Measurements from ENCODE around the gene WDR20.

The WDR20 gene

DNA sequence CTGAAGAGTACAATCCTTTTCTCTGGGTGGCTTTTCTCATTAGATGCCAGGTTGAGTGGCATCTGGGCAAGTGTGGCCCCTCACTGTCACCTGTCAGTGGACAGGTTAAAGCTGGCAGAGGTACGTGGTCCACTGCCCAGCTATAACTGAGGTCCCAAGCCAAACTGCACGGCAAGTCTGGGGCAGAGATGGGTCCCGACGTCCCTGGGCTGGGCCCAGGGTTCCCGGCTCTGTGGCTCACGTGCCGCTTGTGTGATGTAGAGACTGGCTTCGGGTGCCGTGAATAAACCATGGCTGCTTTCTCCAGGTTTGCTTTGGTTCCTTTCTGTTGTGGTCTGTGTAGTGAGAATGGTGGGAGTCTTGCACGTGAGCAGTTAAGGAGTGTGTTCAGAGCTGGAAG is 77.7 kb downstream of the WDR20 start:
- H3K36me3 Mint-ChIP-seq (ENCODE audit: low read depth), result peaks cover 64% of the 10 kb centered on the region

DNA sequence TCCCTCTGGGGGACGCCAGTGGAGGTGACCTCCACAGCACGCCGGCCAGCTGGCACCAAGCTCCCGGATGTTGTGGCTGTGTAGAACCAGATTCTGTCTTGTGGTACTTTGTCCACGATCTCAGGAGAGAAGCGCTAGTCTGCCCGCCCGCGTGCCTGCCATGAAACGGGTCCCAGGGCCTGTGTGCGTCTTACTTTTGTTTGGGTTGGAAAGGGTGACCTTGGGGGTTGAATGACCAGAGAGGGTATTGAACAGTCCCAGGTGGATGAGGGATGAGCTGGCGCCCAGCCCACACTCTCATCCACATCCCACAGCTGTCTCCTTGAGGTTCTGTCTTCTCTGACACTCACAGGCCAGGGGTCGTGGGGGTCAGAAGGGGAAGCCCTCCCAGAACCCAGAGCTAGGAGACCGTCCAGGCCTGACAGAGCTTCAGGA is 78.3 kb downstream of the WDR20 start:
- Mint-ChIP-seq H3K4me1 (ENCODE audit: low read depth) (peaks cover 5% of the 10 kb centered on the region), H3K36me3 (ENCODE audit: low read depth) (peaks cover 66% of the 10 kb centered on the region), H3K27me3 (no peaks in the 10 kb centered on the region), H3K4me3 (no peak overlapping the region), H3K27ac (no peak overlapping the region), H3K9me3 (no peaks in the 10 kb centered on the region)
- intact Hi-C loops (cut with micrococcal nuclease), result no loop called here

More for the DNA sequence above, 77.7 kb downstream of the WDR20 start:
- peaks cover 5% of the 10 kb centered on the region for H3K4me1 Mint-ChIP-seq (ENCODE audit: low read depth)
- H3K27ac Mint-ChIP-seq, result no peak overlapping the region
- no peaks in the 10 kb centered on the region for H3K9me3 Mint-ChIP-seq
- intact Hi-C loops (cut with micrococcal nuclease), result no loop called here
- no peak overlapping the region for H3K4me3 Mint-ChIP-seq
- no peaks in the 10 kb centered on the region for H3K27me3 Mint-ChIP-seq

DNA sequence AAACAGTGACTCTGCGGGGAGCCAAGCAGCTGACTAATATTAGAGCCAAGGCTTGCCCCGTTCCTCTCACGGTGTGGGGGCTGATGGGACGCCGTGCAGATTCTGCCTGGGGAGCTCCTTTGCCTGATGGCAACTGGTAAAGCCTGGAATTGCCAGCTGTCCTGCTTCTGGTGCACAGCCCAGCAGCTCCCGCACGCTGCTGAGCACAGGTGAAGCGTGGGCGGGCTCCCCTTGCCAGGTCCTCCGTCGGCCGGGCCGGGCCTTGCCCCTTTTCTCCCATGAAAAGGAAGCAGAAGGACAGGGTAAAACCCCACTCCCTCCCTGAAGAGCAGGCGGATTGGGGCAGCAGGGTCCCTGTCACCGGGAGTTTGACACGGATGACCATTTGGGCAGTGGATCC is 79.0 kb downstream of the WDR20 start:
- H3K27me3 Mint-ChIP-seq, result no peaks in the 10 kb centered on the region
- H3K27ac Mint-ChIP-seq, result no peak overlapping the region
- intact Hi-C loops (cut with micrococcal nuclease), result no loop called here

GRCh38 chr14:102219316-102219715 is 79.6 kb downstream of the WDR20 start:
- H3K4me1 Mint-ChIP-seq (ENCODE audit: low read depth), result peaks cover 5% of the 10 kb centered on the region
- H3K36me3 Mint-ChIP-seq (ENCODE audit: low read depth), result peaks cover 66% of the 10 kb centered on the region
- no peaks in the 10 kb centered on the region for H3K27me3 Mint-ChIP-seq
- H3K4me3 Mint-ChIP-seq, result no peak overlapping the region
- H3K27ac Mint-ChIP-seq, result no peak overlapping the region
- H3K9me3 Mint-ChIP-seq, result no peaks in the 10 kb centered on the region
- intact Hi-C loops (cut with micrococcal nuclease), result no loop called here

More for the DNA sequence above, 79.0 kb downstream of the WDR20 start:
- Mint-ChIP-seq H3K4me3 (no peak overlapping the region), H3K9me3 (no peaks in the 10 kb centered on the region), H3K36me3 (ENCODE audit: low read depth) (peaks cover 65% of the 10 kb centered on the region), H3K4me1 (ENCODE audit: low read depth) (peaks cover 5% of the 10 kb centered on the region)

DNA sequence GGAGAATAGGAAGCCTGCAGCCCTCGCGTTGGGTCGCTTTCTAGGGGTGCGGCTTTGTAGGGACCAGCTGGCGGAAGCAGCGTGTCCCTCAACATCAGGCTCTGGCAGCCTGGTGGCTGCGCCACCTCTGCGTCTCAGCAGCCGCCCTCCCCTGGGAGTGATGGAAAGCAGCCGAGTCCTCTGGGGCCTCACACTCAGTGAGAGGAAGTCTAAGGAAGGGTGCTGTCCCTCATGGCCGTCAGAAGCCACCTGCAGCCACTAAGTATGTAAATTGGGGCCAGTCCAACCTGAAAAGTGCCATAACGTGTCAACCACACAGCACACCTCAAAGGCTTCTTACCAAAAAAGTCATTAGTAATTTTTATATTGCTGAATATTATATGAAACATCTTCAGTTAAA is 80.3 kb downstream of the WDR20 start:
- Mint-ChIP-seq H3K27ac (no peak overlapping the region), H3K9me3 (no peaks in the 10 kb centered on the region), H3K4me1 (ENCODE audit: low read depth) (peaks cover 5% of the 10 kb centered on the region), H3K4me3 (no peak overlapping the region), H3K36me3 (ENCODE audit: low read depth) (peaks cover 70% of the 10 kb centered on the region), H3K27me3 (no peaks in the 10 kb centered on the region)
- intact Hi-C loops (cut with micrococcal nuclease), result no loop called here

- Mint-ChIP-seq H3K36me3 (ENCODE audit: low read depth) (peaks cover 64% of the 10 kb centered on the region), H3K4me3 (no peak overlapping the region), H3K4me1 (ENCODE audit: low read depth) (peaks cover under 1% of the 10 kb centered on the region), H3K27ac (no peak overlapping the region), H3K9me3 (no peaks in the 10 kb centered on the region), H3K27me3 (no peaks in the 10 kb centered on the region)
- intact Hi-C loops (cut with micrococcal nuclease), result no loop called here
Measured at GRCh38 chr14:102221026-102221425, 81.3 kb downstream of the WDR20 start.

DNA sequence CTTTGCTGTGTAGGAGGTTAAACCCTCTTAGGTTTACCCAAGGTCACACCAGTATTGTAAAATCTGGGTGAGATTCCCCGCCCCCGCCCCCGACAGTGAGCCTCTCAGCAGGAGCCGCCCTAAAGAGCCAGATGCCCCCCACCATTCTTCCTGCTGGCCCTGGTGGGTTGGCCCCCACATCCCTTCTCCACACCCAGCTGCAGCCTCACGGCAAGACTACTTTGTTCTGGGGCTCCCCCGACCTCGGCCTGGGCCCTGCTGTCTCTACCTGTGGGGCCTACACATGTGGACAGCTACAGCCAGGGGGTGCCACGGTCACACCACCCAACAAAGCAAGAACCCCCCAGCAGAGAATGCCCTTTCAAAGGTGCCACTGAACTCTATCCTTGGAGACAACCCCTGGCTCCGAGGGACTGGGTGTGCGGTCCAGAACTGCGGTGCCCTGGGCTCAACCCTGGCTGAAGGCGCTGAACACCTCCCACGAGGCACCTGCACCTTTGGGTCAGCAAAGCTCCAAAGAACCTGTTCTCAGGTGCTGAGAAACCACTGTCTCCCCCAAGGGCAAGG is 82.4 kb downstream of the WDR20 start:
- no peaks in the 10 kb centered on the region for H3K4me1 Mint-ChIP-seq (ENCODE audit: low read depth)
- no peaks in the 10 kb centered on the region for H3K9me3 Mint-ChIP-seq
- H3K27ac Mint-ChIP-seq, result no peak overlapping the region
- peaks cover 59% of the 10 kb centered on the region for H3K36me3 Mint-ChIP-seq (ENCODE audit: low read depth)
- no peaks in the 10 kb centered on the region for H3K27me3 Mint-ChIP-seq
- no peak overlapping the region for H3K4me3 Mint-ChIP-seq
- intact Hi-C loops (cut with micrococcal nuclease), result no loop called here

DNA sequence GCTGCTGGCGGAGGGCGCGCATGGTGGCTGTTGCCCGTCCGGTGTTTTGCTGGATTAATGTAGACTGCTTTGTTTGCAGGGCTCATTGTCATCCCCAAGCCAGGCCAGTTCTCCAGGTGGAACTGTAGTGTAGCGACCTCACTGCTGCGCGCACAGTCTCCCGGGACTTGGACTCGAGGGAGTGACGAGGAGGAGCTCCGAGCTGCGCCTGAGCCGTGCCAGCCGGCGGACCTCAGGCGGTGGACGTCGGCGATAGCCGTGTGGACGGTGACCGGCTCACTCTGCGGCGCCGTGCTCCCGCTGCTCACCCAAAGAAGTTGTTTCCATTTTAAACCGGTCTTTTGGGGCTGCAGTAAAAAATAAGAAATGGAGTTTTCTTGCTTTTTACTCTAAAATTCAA is 83.1 kb downstream of the WDR20 start:
- intact Hi-C loops (cut with micrococcal nuclease), result no loop called here
- Mint-ChIP-seq H3K4me3 (no peak overlapping the region), H3K9me3 (no peaks in the 10 kb centered on the region)

DNA sequence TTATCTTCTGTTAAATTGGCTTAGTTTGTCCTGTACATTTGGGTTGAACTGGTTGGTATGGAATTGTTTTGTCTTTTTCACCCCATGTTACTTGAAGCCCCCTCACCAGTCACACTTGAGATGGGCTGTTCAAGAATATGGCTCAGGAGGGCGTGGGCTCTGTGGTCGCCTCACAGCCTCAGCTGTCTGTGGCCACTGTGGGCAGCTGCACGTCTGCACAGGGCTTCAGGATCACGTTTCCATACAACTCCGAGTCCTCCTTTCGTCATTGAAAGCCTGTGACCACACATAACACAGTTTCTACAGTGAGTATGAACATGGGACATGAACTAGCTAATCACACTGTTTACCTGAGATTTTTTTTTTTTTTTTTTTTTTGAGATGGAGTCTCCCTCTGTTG is 84.0 kb downstream of the WDR20 start:
- Mint-ChIP-seq H3K36me3 (ENCODE audit: low read depth) (peaks cover 47% of the 10 kb centered on the region), H3K4me1 (ENCODE audit: low read depth) (no peaks in the 10 kb centered on the region), H3K9me3 (no peaks in the 10 kb centered on the region), H3K27me3 (no peaks in the 10 kb centered on the region), H3K4me3 (no peak overlapping the region), H3K27ac (no peak overlapping the region)
- intact Hi-C loops (cut with micrococcal nuclease), result no loop called here

More for the DNA sequence above, 83.1 kb downstream of the WDR20 start:
- H3K27me3 Mint-ChIP-seq, result no peaks in the 10 kb centered on the region
- peaks cover 53% of the 10 kb centered on the region for H3K36me3 Mint-ChIP-seq (ENCODE audit: low read depth)
- H3K4me1 Mint-ChIP-seq (ENCODE audit: low read depth), result no peaks in the 10 kb centered on the region
- H3K27ac Mint-ChIP-seq, result no peak overlapping the region

DNA sequence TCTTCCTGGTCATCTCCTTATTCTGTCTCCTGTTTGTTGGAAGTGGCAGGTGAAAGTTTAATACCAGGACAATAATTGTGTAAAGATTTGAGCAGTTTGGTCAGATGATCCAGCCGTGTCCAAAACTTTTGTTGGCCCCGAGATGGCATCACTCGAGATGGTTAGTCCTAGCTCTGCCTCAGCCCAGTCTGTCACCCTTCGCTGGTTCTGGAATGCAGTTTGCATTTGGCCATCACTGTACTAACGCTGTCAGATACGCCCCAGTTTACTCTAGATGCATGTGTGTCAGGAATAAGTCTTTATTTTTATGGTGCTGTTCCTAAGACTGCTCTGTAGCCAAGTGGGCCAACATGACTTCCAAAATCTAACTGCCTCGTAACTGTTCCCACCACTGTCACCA is 85.7 kb downstream of the WDR20 start:
- H3K9me3 Mint-ChIP-seq, result no peaks in the 10 kb centered on the region
- peaks cover 33% of the 10 kb centered on the region for H3K36me3 Mint-ChIP-seq (ENCODE audit: low read depth)
- H3K27ac Mint-ChIP-seq, result no peak overlapping the region
- intact Hi-C loops (cut with micrococcal nuclease), result no loop called here
- no peaks in the 10 kb centered on the region for H3K4me1 Mint-ChIP-seq (ENCODE audit: low read depth)
- H3K27me3 Mint-ChIP-seq, result no peaks in the 10 kb centered on the region
- H3K4me3 Mint-ChIP-seq, result no peak overlapping the region

- Mint-ChIP-seq H3K9me3 (no peaks in the 10 kb centered on the region), H3K27ac (no peak overlapping the region), H3K4me3 (no peak overlapping the region), H3K4me1 (ENCODE audit: low read depth) (no peaks in the 10 kb centered on the region), H3K27me3 (no peaks in the 10 kb centered on the region), H3K36me3 (ENCODE audit: low read depth) (peaks cover 29% of the 10 kb centered on the region)
- intact Hi-C loops (cut with micrococcal nuclease), result no loop called here
Measured at GRCh38 chr14:102225936-102226335, 86.2 kb downstream of the WDR20 start.

DNA sequence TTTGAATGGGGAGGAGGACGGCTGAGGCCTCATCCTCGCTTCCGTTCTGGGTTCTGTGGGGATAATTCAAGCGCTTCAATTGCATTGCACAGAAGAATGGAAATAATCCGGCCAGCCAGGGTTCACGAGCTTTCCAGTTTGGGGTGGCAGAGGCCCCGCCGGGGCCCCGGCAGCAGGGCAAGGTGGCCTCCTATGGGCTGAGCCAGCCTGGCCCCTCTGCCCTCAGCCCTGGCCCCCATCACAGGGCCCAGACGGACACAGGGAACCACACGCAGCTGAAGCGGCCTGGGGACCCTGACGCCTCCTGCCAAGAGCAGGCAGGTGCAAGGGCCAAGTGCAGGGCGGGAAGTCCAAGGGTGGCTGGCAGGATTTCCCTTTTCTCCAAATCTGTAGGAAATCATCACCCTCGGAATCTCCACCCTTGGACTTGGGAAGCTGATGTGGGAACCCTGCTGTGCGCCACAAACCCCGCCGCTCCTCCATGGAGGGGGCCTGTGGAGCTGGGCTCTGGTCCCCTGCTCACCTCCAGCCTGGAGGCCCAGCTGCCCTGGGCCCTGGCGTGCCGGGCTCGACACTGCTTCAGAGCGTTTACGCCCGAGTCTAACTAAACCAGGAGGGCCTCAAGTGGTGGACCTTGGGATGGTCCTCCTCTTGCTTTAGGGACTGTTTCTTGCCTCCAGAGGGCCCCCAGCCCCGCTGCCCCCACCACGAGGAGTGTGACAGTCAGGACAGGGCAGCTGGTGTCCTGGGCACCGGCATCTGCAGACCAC is 86.8 kb downstream of the WDR20 start:
- no peak overlapping the region for H3K4me3 Mint-ChIP-seq
- intact Hi-C loops (cut with micrococcal nuclease), result no loop called here
- H3K27me3 Mint-ChIP-seq, result no peaks in the 10 kb centered on the region
- peaks cover 27% of the 10 kb centered on the region for H3K36me3 Mint-ChIP-seq (ENCODE audit: low read depth)
- no peaks in the 10 kb centered on the region for H3K9me3 Mint-ChIP-seq
- no peaks in the 10 kb centered on the region for H3K4me1 Mint-ChIP-seq (ENCODE audit: low read depth)
- H3K27ac Mint-ChIP-seq, result no peak overlapping the region

DNA sequence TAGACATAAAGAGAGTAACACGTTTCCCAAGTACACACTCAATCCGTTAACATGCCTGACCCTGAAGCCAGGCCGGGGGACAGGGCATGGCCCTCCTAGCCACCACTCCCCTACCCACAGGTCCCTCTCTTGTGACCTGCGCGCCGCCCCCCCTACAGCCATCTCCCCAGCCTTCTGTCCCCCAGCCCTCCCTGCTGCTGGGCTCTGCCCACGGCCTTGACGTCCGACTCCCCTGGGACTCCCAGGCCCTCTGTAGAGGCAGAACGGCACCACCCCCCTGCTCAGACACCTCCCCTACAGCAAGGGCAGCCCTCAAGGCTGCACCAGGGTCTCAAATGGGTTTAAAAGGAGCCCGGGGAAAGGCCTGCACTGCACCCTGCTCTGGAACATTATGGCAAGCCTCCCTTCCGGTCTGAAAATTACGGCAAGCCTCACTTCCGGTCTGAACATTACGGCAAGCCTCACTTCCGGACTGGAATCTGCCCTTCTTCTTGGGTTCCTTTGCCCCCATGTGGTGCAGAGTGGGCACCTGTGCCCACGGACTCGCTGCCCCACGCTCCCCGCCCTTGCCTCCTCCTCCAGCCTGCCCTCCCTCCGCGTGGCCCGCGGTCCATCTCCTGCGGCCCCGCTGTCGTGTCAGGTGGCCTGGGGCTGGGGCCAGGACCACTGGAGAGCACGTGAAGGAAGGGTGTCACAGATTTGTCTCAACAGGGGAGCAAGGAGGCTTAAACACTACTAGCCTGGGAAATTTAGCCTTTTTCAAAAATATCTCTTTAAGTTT is 87.7 kb downstream of the WDR20 start:
- intact Hi-C loops (cut with micrococcal nuclease), result no loop called here
- Mint-ChIP-seq H3K27me3 (no peaks in the 10 kb centered on the region), H3K4me1 (ENCODE audit: low read depth) (no peaks in the 10 kb centered on the region), H3K9me3 (no peaks in the 10 kb centered on the region), H3K4me3 (no peak overlapping the region), H3K36me3 (ENCODE audit: low read depth) (peaks cover 20% of the 10 kb centered on the region), H3K27ac (no peak overlapping the region)

DNA sequence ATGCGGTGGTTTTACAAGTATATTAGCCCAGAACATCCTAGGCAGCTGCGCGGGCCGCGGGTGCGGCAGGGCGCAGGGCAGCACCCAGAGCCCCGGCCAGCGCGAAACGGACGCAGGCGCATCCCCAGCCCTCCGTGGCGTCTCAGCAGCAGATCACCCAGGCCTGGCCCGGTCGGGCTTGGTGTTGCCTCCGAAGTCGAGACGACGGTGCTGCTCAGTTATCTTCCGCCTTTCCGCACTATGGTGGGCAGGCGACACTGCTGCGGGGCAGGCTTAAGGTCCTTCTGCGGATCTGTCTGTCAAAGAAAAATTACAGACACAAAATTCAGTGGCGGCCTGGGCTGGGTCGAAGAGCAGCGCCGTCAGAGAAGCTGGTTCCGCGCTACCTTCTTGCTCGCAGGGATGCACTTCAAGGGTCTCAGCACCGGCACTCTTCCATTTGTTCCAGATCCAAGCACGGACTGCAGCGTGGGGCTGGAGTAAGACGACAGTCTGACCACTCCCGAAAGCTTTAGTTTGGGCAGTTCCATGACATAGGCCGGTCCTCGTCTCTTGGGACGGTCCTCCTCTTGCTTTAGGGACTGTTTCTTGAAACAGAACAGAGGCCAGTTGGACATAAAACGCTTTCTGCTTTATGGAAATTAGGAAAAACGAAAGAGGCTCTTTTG is 89.5 kb downstream of the WDR20 start:
- H3K27me3 Mint-ChIP-seq, result no peaks in the 10 kb centered on the region
- intact Hi-C loops (cut with micrococcal nuclease), result no loop called here
- peaks cover 5% of the 10 kb centered on the region for H3K36me3 Mint-ChIP-seq (ENCODE audit: low read depth)
- no peaks in the 10 kb centered on the region for H3K4me1 Mint-ChIP-seq (ENCODE audit: low read depth)
- no peak overlapping the region for H3K4me3 Mint-ChIP-seq
- H3K9me3 Mint-ChIP-seq, result no peaks in the 10 kb centered on the region
- H3K27ac Mint-ChIP-seq, result no peak overlapping the region

All from dendritic cell treated with granulocyte-macrophage colony-stimulating factor and Interleukin-4, amounts not matched to agents 40 ng/mL and 50 ng/mL, for 4 days (primary cell).